Naive thymus-derived CD4-positive, alpha-beta T cell (primary cell): Measurements from ENCODE around the gene PTPRJ. TPM values are rescaled to one million over a fixed set of nuclear protein-coding genes. Genes with fewer than 3 reads are reported as not detected.

Experiments
- microRNA-seq: library from miRNA; unstranded; fragments of <30 nt; microRNA quantifications from one replicate; pipeline ENCODE4 v1.2.0, GENCODE V29; 2022; ENCODE audit warnings: borderline microRNAs expressed
- polyA plus RNA-seq, 2 donors: library from polyadenylated mRNA; unstranded; fragments of 300-500 nt; fragmentation: Illumina TruSeq; gene quantifications; one replicate each; pipeline ENCODE4 v1.2.3, GENCODE V29; 2021
- total RNA-seq, 6 experiments: library from RNA in 5 of 6; stranded (reverse) in 5 of 6; gene quantifications; 1 replicate in 5 of 6; 2 replicates in 1 of 6; pipeline ENCODE4 v1.2.3 and lab custom pipeline; 2021 to 2026

Gene PTPRJ
- total and polyA plus RNA-seq, 7 experiments from 2014 or later: 7.0 to 82.3 (median 46.7) TPM

Small RNA genes lying within 50 kb of the gene (microRNA-seq; reads per million reads assigned to microRNA genes)
- gene MIR3161: not detected

Other genes with a start within 250 kb of the PTPRJ start
- 100 to 1,000 TPM; 143 to 347 (median 280) TPM for gene FNBP4, start 213.2 kb upstream of the PTPRJ start, total RNA-seq
- gene FNBP4, start 213.2 kb upstream of the PTPRJ start, polyA plus RNA-seq: 10 to 100 TPM; 49.0 to 54.4 TPM
- gene NUP160, start 132.2 kb upstream of the PTPRJ start, total RNA-seq: 10 to 100 TPM; 53.9 to 68.0 (median 65.5) TPM
- 10 to 100 TPM; 35.1 to 53.9 TPM for gene NUP160, start 132.2 kb upstream of the PTPRJ start, polyA plus RNA-seq
- not detected for gene OR4B1, start 236.3 kb downstream of the PTPRJ start, total RNA-seq
- gene OR4B1, start 236.3 kb downstream of the PTPRJ start, polyA plus RNA-seq: not detected